HepG2 (cell line): ENCODE results near the gene PDGFB. TPM values are rescaled to one million over a fixed set of nuclear protein-coding genes. Genes with fewer than 3 reads are reported as not detected.

Experiments used
- ATF2 ChIP-seq: sonication (generic); formaldehyde crosslinking; IDR thresholded peaks from 2 replicates; pipeline ENCODE4 v1.4.0; 2020; ENCODE audit warnings: missing genetic modification reagents
- JDP2 ChIP-seq: sonication (generic); formaldehyde crosslinking; IDR thresholded peaks from 2 replicates; pipeline ENCODE4 v1.8.1; 2022; ENCODE audit warnings: missing genetic modification reagents, borderline replicate concordance
- MIER2 ChIP-seq: IDR thresholded peaks from 2 replicates; pipeline ENCODE4 v1.6.1; 2016; ENCODE audit warnings: missing biosample characterization, missing genetic modification reagents
- MTA1 ChIP-seq: sonication (generic); formaldehyde crosslinking; IDR thresholded peaks from 2 replicates; pipeline ENCODE4 v1.4.0; 2020; ENCODE audit warnings: missing genetic modification reagents, mild to moderate bottlenecking, borderline replicate concordance
- NKX3-1 ChIP-seq: sonication (generic); formaldehyde crosslinking; IDR thresholded peaks from 2 replicates; pipeline ENCODE4 v1.5.0; 2020; ENCODE audit warnings: missing genetic modification reagents
- NR3C1 ChIP-seq: sonication (generic); formaldehyde crosslinking; IDR thresholded peaks from 2 replicates; pipeline ENCODE4 v1.4.0; 2020; ENCODE audit warnings: missing genetic modification reagents
- PCBP2 ChIP-seq: fragments of 200-400 bp; formaldehyde crosslinking; optimal IDR thresholded peaks from 2 replicates; pipeline ENCODE3; 2018; ENCODE audit warnings: low read length, low read depth; ENCODE audit not compliant: poor library complexity, severe bottlenecking
- SP4 ChIP-seq: sonication (generic); formaldehyde crosslinking; IDR thresholded peaks from 2 replicates; pipeline ENCODE4 v1.8.1; 2023; ENCODE audit warnings: mild to moderate bottlenecking, missing genetic modification reagents
- ZBTB7A ChIP-seq: sonication (generic); formaldehyde crosslinking; IDR thresholded peaks from 2 replicates; pipeline ENCODE4 v1.8.0; 2022; ENCODE audit warnings: mild to moderate bottlenecking, missing genetic modification reagents
- ZFP37 ChIP-seq: sonication (generic); formaldehyde crosslinking; IDR thresholded peaks from 2 replicates; pipeline ENCODE4 v1.4.0; 2020; ENCODE audit warnings: missing genetic modification reagents, borderline replicate concordance
- ZNF20 ChIP-seq: sonication (generic); formaldehyde crosslinking; IDR thresholded peaks from 2 replicates; pipeline ENCODE4 v1.4.0; 2020; ENCODE audit warnings: mild to moderate bottlenecking, moderate library complexity, missing genetic modification reagents
- ZNF260 ChIP-seq: sonication (generic); formaldehyde crosslinking; IDR thresholded peaks from 2 replicates; pipeline ENCODE4 v1.4.0; 2020; ENCODE audit warnings: missing genetic modification reagents, low read depth, mild to moderate bottlenecking, borderline replicate concordance
- ZNF407 ChIP-seq: sonication (generic); formaldehyde crosslinking; IDR thresholded peaks from one replicate; pipeline ENCODE4 v1.5.1; 2020; ENCODE audit warnings: mild to moderate bottlenecking, missing genetic modification reagents; ENCODE audit errors: not compliant biosample characterization
- ZNF773 ChIP-seq: sonication (generic); formaldehyde crosslinking; IDR thresholded peaks from 2 replicates; pipeline ENCODE4 v1.4.0; 2020; ENCODE audit warnings: missing genetic modification reagents, borderline replicate concordance
- ZNF777 ChIP-seq: sonication (generic); formaldehyde crosslinking; IDR thresholded peaks from 2 replicates; pipeline ENCODE4 v1.4.0; 2020; ENCODE audit warnings: missing genetic modification reagents
- polyA plus RNA-seq, 8 experiments: library from polyadenylated mRNA; depleted of rRNA in 3 of 8; stranded (reverse) in 7 of 8; unstranded in 1 of 8; fragments of >200 nt; fragmentation: Illumina TruSeq in 4 of 8; extraction: Trizol in 4 of 8; gene quantifications; 2 replicates each; pipeline versions ENCODE4 v1.2.1 to v1.2.3, GENCODE V29; 2011 to 2016; ENCODE audit warnings: low read depth in 4 of 8, missing spikeins in 1 of 8, mixed read lengths in 1 of 8; ENCODE audit not compliant: insufficient read depth in 1 of 8
- total RNA-seq, 5 experiments: library from RNA; depleted of rRNA; stranded (reverse); fragments of >200 nt; fragmentation: Illumina TruSeq; extraction: Trizol; gene quantifications; 2 replicates each; pipeline ENCODE4 v1.2.3, GENCODE V29; 2016; ENCODE audit warnings: low read depth in 1 of 5
- TF ChIP-seq, protein P1 (sequence below): sonication (generic); formaldehyde crosslinking; IDR thresholded peaks from 2 replicates; pipeline ENCODE4 v1.9.0; 2022; ENCODE audit warnings: missing genetic modification reagents, mild to moderate bottlenecking, borderline replicate concordance
- TF ChIP-seq, protein P2 (sequence below): sonication (generic); formaldehyde crosslinking; IDR thresholded peaks from 2 replicates; pipeline ENCODE4 v1.5.1; 2020; ENCODE audit warnings: missing genetic modification reagents, mild to moderate bottlenecking, borderline replicate concordance

The PDGFB gene
- total and polyA plus RNA-seq, 2 of the 13 experiments (the other 11 are each of a cell fraction or from before 2014, with no cell fraction given) = 1.4 to 10.1 TPM

- TF ChIP-seq, protein P1, sequence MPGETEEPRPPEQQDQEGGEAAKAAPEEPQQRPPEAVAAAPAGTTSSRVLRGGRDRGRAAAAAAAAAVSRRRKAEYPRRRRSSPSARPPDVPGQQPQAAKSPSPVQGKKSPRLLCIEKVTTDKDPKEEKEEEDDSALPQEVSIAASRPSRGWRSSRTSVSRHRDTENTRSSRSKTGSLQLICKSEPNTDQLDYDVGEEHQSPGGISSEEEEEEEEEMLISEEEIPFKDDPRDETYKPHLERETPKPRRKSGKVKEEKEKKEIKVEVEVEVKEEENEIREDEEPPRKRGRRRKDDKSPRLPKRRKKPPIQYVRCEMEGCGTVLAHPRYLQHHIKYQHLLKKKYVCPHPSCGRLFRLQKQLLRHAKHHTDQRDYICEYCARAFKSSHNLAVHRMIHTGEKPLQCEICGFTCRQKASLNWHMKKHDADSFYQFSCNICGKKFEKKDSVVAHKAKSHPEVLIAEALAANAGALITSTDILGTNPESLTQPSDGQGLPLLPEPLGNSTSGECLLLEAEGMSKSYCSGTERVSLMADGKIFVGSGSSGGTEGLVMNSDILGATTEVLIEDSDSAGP (CRISPR knock-in tag) = no peak
- no peak; the same call in 1 of the 2 replicates for TF ChIP-seq JDP2 (CRISPR knock-in tag)
- TF ChIP-seq ZNF260 (CRISPR knock-in tag) = no peak
- TF ChIP-seq SP4 = peak; percentile 72; the same call in 1 of the 2 replicates
- TF ChIP-seq NR3C1 (CRISPR knock-in tag) = no peak
- peak; percentile 95 for TF ChIP-seq ATF2 (CRISPR knock-in tag)
- no peak for TF ChIP-seq ZNF407 (CRISPR knock-in tag)
- peak; percentile 100 for TF ChIP-seq ZBTB7A
- TF ChIP-seq MIER2 = no peak
- no peak for TF ChIP-seq ZNF773 (CRISPR knock-in tag)
- TF ChIP-seq ZNF777 = no peak
- TF ChIP-seq NKX3-1 (CRISPR knock-in tag) = no peak
- no peak for TF ChIP-seq ZNF20 (CRISPR knock-in tag)
- TF ChIP-seq ZFP37 (CRISPR knock-in tag) = no peak
- TF ChIP-seq, protein P2, sequence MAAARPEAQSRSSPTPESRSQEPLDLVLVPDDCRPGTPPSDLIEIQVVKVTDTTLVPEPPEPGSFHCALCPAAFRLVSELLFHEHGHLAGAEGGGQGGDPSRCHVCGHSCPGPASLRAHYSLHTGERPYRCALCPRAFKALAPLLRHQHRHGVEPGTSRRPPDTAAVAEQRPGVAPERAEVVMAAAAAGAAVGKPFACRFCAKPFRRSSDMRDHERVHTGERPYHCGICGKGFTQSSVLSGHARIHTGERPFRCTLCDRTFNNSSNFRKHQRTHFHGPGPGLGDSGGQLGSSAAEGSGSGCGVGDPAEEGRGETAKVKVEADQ (CRISPR knock-in tag) = no peak
- peak; percentile 59 for TF ChIP-seq MTA1 (CRISPR knock-in tag)
- no peak for TF ChIP-seq PCBP2
Measured at GRCh38 chr22:39174498-39175352, 70.1 kb downstream of the PDGFB start (continued).
